Right lobe of liver (tissue), 4 donors: Measurements from ENCODE around the gene CCDC97.

Experiments
- POLR2A ChIP-seq: fragments of 450-650 bp; IDR thresholded peaks from one replicate; pipeline ENCODE4 v1.6.1; 2017; ENCODE audit warnings: antibody characterized with exemption, mild to moderate bottlenecking
- TF ChIP-seq, protein P1 (sequence below), 4 donors: fragments of 200-600 bp in 3 of 4; fragments of 450-650 bp in 1 of 4; IDR thresholded peaks; one replicate each; pipeline versions ENCODE4 v1.5.1 to v1.8.0; 2016 to 2022; ENCODE audit warnings: antibody characterized with exemption in 4 of 4, mild to moderate bottlenecking in 2 of 4
- donor health status: DM: no; HTN: no; CAD: no.
- donor health status: DM: no; HTN: no; CAD: no.
- donor health status: DM: no; HTN: yes; CAD: no.

GRCh38 chr19:41273076-41273475, 36.9 kb upstream of the CCDC97 start:
- TF ChIP-seq POLR2A = no peak
- TF ChIP-seq, protein P1, sequence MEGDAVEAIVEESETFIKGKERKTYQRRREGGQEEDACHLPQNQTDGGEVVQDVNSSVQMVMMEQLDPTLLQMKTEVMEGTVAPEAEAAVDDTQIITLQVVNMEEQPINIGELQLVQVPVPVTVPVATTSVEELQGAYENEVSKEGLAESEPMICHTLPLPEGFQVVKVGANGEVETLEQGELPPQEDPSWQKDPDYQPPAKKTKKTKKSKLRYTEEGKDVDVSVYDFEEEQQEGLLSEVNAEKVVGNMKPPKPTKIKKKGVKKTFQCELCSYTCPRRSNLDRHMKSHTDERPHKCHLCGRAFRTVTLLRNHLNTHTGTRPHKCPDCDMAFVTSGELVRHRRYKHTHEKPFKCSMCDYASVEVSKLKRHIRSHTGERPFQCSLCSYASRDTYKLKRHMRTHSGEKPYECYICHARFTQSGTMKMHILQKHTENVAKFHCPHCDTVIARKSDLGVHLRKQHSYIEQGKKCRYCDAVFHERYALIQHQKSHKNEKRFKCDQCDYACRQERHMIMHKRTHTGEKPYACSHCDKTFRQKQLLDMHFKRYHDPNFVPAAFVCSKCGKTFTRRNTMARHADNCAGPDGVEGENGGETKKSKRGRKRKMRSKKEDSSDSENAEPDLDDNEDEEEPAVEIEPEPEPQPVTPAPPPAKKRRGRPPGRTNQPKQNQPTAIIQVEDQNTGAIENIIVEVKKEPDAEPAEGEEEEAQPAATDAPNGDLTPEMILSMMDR (IDR thresholded peaks at IDR 0.05) = no peak
